IPS-18a (cell line): ENCODE results near the gene WDR5.

Source experiments
- H3K27ac ChIP-seq: one replicate; pipeline ENCODE4 v1.5.1; 2013; ENCODE audit warnings: low read length
- H3K27me3 ChIP-seq: one replicate; pipeline ENCODE4 v1.6.1; 2013; ENCODE audit warnings: mild to moderate bottlenecking, low read length; ENCODE audit not compliant: control insufficient read depth, insufficient read depth
- H3K36me3 ChIP-seq: one replicate; pipeline ENCODE4 v1.6.1; 2013; ENCODE audit warnings: low read depth, low read length; ENCODE audit not compliant: control insufficient read depth
- H3K4me1 ChIP-seq: one replicate; pipeline ENCODE4 v1.6.1; 2013; ENCODE audit warnings: low read depth, low read length; ENCODE audit not compliant: control insufficient read depth
- H3K4me3 ChIP-seq: one replicate; pipeline ENCODE4 v1.5.1; 2013; ENCODE audit warnings: low read length
- H3K9ac ChIP-seq: one replicate; pipeline ENCODE4 v1.6.1; 2013; ENCODE audit warnings: mild to moderate bottlenecking, low read length, moderate library complexity
- H3K9me3 ChIP-seq: one replicate; pipeline ENCODE4 v1.6.1; 2013; ENCODE audit warnings: low read depth, low read length; ENCODE audit not compliant: control insufficient read depth

The WDR5 gene

DNA sequence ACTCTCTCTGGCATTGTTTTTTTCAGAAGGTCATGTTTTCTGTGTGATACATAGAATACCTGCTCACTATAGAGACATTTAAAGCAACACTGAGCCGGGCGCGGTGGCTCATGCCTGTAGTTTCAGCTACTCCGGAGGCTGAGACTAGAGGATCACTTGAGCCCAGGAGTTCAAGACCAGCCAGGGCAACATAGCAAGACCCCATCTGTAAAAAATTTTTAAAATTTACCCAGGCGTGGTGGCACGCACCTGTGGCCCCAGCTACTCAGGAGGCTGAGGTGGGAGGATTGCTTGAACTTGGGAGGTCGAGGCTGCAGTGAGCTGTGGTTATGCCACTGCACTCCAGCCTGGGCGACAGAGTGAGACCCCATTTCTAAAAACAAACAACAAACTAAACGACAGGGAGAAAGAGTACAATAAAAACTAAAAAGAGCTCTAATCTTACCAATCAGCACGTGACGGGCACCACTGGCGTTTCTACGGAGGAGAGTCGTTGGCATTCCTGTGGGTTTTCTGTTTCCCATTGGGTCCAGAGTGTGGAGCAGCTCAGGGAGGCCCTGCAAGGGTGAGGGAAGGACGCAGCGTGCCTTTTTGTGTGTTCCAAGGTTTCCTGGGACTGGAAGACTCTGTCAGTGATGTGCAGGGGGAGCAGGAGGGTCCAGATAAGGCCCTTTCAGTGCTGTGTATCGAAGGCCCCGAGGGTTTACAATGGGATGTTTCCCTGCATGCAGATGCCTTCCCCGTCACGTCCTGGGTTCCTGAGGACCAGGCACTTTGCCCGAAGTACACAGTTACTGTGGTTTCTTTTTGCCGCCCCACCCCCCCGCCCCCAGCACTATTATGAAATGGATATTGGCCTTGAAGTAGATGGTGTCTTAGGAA lies 35.7 kb downstream of the WDR5 start:
- Histone ChIP-seq H3K36me3 (no peaks in the 10 kb centered on the region), H3K27me3 (no peaks in the 10 kb centered on the region), H3K4me3 (no peak overlapping the region), H3K9ac (no peak overlapping the region), H3K27ac (no peak overlapping the region), H3K4me1 (no peaks in the 10 kb centered on the region), H3K9me3 (no peaks in the 10 kb centered on the region)

- no peaks in the 10 kb centered on the region for H3K9me3 ChIP-seq
- H3K27ac ChIP-seq = no peak overlapping the region
- H3K9ac ChIP-seq = no peak overlapping the region
- H3K36me3 ChIP-seq = no peaks in the 10 kb centered on the region
- no peaks in the 10 kb centered on the region for H3K4me1 ChIP-seq
- H3K27me3 ChIP-seq = no peaks in the 10 kb centered on the region
- no peak overlapping the region for H3K4me3 ChIP-seq
These were observed 36.6 kb downstream of the WDR5 start for GRCh38 chr9:134172198-134173126.

- H3K4me3 ChIP-seq = no peak overlapping the region
- H3K36me3 ChIP-seq = no peaks in the 10 kb centered on the region
- H3K27ac ChIP-seq = no peak overlapping the region
- H3K9ac ChIP-seq = no peak overlapping the region
- no peaks in the 10 kb centered on the region for H3K9me3 ChIP-seq
- no peaks in the 10 kb centered on the region for H3K4me1 ChIP-seq
- no peaks in the 10 kb centered on the region for H3K27me3 ChIP-seq
These were observed 37.5 kb downstream of the WDR5 start for GRCh38 chr9:134173127-134174072.

DNA sequence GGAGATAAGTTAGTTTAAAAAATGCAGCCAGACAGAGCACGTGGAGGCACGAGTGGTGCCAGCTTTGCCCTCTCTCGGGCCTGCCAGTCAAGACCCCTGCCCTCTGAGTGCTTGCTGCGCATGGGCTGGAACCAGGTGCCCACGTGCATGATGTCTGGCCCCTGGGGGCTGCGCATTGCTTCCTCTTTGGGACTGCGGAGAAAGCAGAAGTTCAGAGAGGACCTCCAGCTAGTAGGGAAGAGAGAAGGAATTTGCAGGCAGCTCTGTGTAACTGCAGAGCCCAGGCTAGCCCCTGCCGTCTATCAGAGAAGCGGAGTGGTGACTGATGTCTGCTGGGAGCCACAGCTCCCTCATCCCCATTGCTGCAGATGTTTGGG lies 38.2 kb downstream of the WDR5 start:
- Histone ChIP-seq H3K36me3 (no peaks in the 10 kb centered on the region), H3K4me1 (no peaks in the 10 kb centered on the region), H3K27ac (no peak overlapping the region), H3K9me3 (no peaks in the 10 kb centered on the region), H3K4me3 (no peak overlapping the region), H3K9ac (no peak overlapping the region), H3K27me3 (no peaks in the 10 kb centered on the region)

- H3K27me3 ChIP-seq = no peaks in the 10 kb centered on the region
- no peak overlapping the region for H3K4me3 ChIP-seq
- H3K9me3 ChIP-seq = no peaks in the 10 kb centered on the region
- no peak overlapping the region for H3K27ac ChIP-seq
- H3K4me1 ChIP-seq = no peaks in the 10 kb centered on the region
- no peak overlapping the region for H3K9ac ChIP-seq
- no peaks in the 10 kb centered on the region for H3K36me3 ChIP-seq
These were observed 38.8 kb downstream of the WDR5 start for GRCh38 chr9:134174526-134175290.

DNA sequence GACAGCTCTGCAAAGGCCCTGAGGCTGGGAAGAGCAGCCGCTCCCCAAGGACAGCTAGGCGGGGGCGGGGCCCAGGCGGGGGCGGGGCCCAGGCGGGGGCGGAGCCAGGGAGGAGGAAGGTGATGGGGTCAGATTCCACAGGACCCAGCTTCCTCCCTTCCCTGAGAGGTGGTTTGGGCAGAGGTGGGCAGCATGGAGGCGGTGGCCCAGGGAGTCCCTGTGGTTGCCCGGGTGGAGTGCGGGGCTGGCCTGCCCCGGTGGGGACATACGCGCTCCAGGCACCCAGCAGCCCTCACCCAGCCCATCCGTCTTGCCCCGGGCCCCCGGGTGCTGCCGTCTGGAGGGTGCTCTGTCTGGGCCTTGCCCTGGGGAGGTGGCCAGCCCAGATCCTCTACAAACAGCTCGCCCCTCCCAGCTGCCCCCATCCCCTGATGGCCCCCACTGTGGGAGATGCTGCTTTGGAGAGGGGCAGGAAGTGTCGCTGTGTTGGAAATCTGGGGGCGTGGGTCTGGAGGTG lies 39.5 kb downstream of the WDR5 start:
- no peaks in the 10 kb centered on the region for H3K27me3 ChIP-seq
- H3K4me3 ChIP-seq = no peak overlapping the region
- no peaks in the 10 kb centered on the region for H3K36me3 ChIP-seq
- no peak overlapping the region for H3K9ac ChIP-seq
- no peaks in the 10 kb centered on the region for H3K9me3 ChIP-seq
- H3K27ac ChIP-seq = no peak overlapping the region
- no peaks in the 10 kb centered on the region for H3K4me1 ChIP-seq

DNA sequence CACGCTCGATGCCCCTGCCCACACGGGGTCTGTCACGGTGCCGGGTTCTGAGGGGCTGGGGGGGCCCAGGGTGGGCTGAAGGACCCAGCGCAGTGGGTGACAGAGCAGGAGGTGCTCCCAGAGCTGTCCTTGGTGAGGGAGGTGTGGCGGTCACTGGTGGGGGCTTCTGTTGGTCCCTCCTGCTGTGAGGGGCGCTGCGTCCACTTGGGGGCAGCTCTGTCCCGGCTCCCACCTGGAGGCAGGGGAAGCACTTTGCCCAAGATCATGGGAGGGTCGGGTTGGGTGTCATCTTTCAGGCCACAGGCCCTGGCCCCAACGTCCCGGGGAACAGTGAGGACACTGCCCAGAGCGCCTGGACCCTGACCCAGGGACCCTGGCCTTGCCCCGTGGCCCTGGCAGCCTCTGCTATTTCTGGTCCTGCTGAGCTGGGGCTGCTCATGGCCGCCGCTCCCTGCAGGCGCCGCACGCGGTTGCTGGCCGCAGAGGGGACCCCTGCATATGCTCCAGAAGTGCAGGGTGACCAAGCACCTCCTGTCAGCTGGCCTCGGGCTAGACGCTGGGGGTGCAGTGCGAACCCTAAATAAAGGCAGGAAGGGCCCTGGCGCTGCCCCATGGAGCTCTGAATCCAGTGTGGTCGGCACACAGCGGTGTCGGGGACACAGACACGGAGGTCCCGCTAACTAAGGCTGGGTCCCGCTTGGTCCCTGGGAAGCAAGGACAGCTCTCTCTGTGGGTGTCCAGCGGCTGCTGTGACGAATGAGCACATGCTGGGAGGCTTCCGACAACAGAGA lies 40.1 kb downstream of the WDR5 start:
- H3K27ac ChIP-seq = no peak overlapping the region
- no peak overlapping the region for H3K4me3 ChIP-seq
- H3K36me3 ChIP-seq = no peaks in the 10 kb centered on the region
- H3K9me3 ChIP-seq = no peaks in the 10 kb centered on the region
- H3K9ac ChIP-seq = no peak overlapping the region
- H3K27me3 ChIP-seq = no peaks in the 10 kb centered on the region
- no peaks in the 10 kb centered on the region for H3K4me1 ChIP-seq

DNA sequence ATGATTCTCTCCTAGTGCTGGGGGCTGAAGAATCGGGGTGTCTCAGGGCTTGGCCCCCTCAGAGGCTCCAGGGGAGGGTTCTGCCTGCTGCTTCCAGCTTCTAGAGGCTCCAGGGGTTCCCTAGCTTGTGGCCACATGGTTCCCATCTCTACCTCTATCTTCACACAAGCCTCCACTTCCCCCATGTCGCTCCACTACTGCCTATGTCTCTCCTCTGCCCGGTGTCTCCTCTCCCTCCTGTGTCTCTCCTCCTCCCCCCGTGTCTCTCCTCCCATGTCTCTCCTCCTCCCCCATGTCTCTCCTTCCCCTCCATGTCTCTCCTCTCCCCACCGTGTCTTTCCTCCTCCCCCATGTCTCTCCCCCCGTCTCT lies 40.7 kb downstream of the WDR5 start:
- no peak overlapping the region for H3K27ac ChIP-seq
- H3K9me3 ChIP-seq = no peaks in the 10 kb centered on the region
- H3K4me3 ChIP-seq = no peak overlapping the region
- H3K36me3 ChIP-seq = no peaks in the 10 kb centered on the region
- no peaks in the 10 kb centered on the region for H3K27me3 ChIP-seq
- H3K9ac ChIP-seq = no peak overlapping the region
- H3K4me1 ChIP-seq = no peaks in the 10 kb centered on the region

DNA sequence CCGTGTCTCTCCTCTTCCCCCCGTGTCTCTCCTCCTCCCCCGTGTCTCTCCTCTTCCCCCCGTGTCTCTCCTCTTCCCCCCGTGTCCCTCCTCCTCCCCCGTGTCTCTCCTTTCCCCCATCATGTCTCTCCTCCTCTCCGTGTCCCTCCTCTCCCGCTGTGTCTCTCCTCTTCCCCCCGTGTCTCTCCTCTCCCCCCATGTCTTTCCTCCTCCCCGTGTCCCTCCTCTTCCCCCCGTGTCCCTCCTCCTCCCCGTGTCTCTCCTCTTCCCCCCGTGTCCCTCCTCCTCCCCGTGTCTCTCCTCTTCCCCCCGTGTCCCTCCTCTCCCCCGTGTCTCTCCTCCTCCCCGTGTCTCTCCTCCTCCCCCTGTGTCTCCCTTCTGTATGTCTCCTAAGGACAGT lies 41.3 kb downstream of the WDR5 start:
- no peak overlapping the region for H3K27ac ChIP-seq
- H3K4me3 ChIP-seq = no peak overlapping the region
- H3K27me3 ChIP-seq = no peaks in the 10 kb centered on the region
- H3K36me3 ChIP-seq = no peaks in the 10 kb centered on the region
- no peaks in the 10 kb centered on the region for H3K9me3 ChIP-seq
- H3K9ac ChIP-seq = no peak overlapping the region
- H3K4me1 ChIP-seq = no peaks in the 10 kb centered on the region
